AG09319 (cell line): ENCODE data around the gene FANCD2.
A peak's percentile ranks its signal among the peaks of the same experiment; 100 is the strongest.
"Not testable (repeated sequence)": the region's sequence is repeated elsewhere in the genome, so short reads cannot be mapped to it uniquely, and the experiment has no call there.

Experiments
- DNase-seq: peaks from one replicate; pipeline ENCODE4 v3.0.0-alpha.2; 2010; ENCODE audit warnings: low read depth; ENCODE audit errors: extremely low read depth
- TF ChIP-seq, protein P1 (sequence below): IDR thresholded peaks from 2 replicates; pipeline ENCODE4 v1.5.1; 2011; ENCODE audit warnings: low read depth, mild to moderate bottlenecking, inconsistent platforms, low read length, moderate library complexity

Gene FANCD2

DNA sequence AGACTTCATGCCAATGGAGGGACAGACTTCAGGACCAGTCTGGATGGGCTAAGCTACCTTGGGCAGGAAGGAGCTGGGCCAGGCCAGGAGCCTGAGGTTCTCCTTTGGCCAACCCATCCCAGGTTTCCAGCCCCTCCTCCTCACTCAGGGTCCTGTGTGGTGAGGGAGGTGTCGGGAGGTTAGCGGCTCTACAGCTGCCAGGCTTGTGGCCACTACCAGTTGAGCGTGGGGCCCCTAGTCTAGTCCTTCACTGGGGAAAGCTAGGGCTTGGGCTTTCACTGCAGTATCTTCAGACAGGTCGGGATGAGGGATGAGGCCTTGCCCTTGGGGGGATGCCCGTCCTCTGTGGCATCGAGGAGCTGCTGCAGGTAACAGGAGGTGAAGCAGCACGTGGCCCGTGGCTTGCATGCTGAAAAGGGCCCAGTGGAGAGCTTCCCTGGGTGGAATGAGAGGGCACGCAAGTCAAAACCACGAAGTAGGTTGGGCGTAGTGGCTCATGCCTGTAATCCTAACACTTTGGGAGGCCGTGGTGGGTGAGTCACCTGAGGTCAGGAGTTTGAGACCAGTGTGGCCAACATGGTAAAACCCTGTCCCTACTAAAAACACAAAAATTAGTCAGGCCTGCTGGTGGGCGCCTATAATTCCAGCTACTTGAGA, 8.5 kb upstream of the FANCD2 start:
- TF ChIP-seq, protein P1, sequence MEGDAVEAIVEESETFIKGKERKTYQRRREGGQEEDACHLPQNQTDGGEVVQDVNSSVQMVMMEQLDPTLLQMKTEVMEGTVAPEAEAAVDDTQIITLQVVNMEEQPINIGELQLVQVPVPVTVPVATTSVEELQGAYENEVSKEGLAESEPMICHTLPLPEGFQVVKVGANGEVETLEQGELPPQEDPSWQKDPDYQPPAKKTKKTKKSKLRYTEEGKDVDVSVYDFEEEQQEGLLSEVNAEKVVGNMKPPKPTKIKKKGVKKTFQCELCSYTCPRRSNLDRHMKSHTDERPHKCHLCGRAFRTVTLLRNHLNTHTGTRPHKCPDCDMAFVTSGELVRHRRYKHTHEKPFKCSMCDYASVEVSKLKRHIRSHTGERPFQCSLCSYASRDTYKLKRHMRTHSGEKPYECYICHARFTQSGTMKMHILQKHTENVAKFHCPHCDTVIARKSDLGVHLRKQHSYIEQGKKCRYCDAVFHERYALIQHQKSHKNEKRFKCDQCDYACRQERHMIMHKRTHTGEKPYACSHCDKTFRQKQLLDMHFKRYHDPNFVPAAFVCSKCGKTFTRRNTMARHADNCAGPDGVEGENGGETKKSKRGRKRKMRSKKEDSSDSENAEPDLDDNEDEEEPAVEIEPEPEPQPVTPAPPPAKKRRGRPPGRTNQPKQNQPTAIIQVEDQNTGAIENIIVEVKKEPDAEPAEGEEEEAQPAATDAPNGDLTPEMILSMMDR, result no peak
- no peak for DNase-seq

DNA sequence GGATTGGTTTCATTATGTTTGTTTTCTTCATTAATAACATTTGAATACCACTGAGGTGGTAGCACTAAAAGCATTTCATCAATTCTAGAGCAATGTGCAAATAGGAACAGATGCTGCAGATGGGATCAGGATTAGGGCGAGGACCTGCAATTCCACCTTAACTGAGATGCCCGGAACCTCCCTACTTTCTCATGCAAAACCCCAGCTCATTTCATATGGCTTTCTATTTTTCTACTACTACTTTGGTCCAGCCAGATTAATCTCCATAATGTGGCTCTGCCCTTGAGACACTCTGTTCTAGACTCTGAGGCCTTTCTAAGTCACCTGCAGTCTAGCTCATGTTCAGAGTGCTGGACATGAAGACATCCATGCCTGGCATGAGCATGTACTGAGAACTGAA, 7.4 kb upstream of the FANCD2 start:
- DNase-seq, result not testable (repeated sequence)

DNA sequence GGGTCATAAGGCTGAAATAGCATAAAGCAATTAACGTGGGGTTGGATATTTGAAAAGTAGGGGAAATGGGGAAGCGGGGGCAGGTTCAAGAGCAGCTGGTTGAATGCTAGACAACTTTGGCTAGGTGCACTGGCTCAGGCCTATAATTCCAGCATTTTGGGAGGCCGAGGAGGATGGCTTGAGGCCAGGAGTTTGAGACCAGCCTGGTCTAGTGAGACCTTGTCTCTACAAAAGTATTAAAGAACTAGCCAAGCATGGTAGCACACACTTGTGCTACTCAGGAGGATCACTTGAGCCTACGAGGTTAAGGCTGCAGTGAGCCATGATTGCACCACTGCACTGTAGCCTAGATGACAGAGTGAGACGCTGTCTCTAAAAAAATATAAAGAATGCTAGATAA, 6.9 kb upstream of the FANCD2 start:
- no peak for DNase-seq
- TF ChIP-seq, protein P1, result no peak

DNA sequence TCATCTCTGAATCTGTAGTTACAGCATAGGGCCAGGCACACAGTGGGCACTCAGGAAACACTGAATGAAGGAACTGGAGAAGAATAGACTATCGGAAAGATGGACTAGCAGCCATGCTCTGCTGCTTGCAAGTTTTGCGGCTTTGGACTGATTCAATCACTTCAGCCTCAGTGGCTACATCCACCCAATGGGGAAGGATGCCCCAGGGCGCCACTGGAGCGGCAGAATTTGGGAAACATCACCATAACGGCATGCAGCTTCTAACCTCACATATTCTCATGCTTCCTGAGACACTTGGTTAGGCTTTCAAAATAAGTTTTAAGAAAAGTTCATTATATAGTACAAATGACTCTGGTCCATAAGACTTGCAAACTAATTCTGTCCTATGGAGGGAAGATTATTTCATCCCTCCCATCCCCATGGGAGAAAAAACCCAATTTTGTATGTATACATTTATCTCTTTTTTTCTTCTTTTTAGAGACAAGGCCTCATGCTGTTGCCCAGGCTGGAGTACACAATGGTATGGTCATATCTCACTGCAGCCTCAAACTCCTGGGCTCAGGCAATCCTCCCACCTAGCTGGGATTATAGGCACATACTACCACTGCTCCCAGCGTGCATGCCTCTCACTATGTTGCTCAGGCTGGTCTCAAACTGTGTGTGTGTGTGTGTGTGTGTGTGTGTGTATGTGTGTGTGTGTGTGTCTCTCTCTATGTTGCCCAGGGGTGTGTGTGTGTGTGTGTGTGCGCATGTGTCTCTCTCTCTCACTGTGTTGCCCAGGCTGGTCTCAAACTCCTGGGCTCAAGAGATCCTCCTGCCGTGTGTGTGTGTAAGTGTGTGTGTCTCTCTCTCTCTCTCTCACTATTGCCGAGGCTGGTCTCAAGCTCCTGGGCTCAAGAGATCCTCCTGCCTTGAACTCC, 4.1 kb upstream of the FANCD2 start:
- DNase-seq, result no peak
- TF ChIP-seq, protein P1, result no peak

DNA sequence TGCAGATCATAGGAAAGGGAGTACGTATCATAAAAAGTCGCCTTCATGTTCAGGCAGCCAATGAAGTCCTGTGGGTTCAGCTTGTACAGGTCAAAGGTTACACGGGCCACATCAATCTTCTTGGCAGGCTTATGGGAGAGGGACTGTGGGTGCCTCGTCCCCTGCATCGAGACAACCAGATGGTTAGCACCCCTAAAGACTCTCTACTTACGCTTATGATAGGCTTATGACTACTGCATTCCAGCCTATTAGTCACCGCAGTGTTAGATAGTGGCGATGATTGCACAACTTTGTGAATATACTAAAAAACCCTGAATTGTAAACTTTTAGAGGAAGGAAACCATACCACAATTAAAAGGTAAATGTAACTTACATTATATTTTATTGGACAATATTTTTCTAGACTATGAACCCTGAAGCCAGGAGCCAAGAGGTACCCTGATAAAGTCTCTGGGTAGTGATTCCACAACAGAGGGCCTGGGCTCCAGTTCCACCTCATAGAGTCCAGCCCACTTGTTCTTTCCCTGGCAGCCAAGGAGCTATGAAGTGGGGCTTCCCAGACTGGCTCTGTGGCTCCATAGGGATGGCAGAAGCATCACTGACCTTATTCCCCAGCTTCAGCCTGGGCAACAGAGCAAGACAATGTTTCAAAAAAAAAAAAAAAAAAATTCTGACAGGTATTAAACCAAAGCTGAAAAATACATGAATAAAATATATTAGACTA, 2.5 kb upstream of the FANCD2 start:
- TF ChIP-seq, protein P1, result no peak
- peak; percentile 23 for DNase-seq

DNA sequence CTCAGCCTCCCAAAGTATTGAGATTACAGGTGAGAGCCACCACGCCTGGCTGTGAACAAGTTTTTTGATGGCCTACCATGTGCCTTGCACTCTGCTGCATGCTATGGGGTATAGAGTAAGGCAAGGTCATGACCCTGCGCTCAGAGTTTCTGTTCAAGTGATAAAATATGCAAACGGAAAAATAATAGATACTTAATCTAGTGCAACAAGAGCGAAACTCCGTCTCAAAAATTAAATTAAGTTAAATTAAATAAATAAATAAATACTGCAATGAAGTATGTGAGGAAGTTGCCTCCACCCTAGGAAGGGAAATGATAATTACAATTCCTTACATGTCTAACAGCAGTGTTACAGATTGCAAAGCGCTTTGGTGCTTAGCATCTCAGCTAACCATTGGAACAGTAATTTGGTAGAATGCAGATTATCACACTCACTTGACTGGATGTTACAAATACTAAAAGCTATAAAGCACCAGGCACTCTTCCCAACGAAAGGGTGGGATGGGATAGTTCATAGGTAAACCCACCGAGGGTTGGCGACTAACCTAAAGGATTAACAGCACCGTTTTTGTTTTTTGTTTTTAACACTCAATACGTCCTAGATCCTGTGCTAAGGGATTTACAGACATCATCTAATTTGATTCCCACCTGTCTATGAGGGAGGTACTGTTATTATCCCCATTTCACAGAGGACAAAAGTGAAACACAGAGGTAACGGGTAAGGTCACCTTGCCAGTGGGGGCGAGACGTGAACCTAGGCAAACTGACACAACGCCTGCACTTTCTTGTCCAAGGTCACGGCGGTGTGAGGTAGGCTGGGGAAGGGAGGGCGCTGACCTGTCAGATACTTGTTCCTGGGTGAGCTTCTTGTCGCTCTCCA, 793 bp upstream of the FANCD2 start:
- TF ChIP-seq, protein P1, result no peak
- no peak for DNase-seq

DNA sequence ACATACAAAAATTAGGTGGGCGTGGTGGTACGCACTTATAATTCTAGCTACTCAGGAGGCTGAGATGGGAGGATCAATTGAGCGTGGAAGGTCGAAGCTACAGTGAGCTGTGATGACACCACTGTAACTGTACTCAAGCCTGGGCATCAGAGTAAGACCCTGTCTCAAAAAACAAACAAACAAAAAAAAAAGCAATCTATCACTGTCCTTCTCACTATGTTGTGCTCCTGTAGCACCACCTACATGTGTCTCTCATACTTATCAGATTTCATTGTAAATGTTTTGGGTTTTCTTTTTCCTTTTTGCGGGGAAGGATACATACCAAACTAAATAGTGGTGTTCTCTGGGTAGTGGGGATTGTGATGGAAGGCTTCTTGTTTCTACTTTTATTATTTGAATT, 14.8 kb downstream of the FANCD2 start:
- DNase-seq, result no peak
- TF ChIP-seq, protein P1, result peak; percentile 1; the same call in 1 of the 2 replicates
